GM18951 (cell line): ENCODE data around the gene GPR135.

Source experiments
- POLR2A ChIP-seq: IDR thresholded peaks from 4 replicates; pipeline ENCODE4 v1.6.1; 2011; ENCODE audit warnings: mild to moderate bottlenecking; ENCODE audit not compliant: insufficient read length, insufficient read depth; ENCODE audit errors: extremely low read depth
- in situ Hi-C: fragments of 300-500 bp; cut with MboI; formaldehyde crosslinking; loops from one replicate; pipeline ENCODE4 v1.12.0; 2022; ENCODE audit warnings: low sequenced_read_pairs, mixed read lengths, inconsistent platforms; ENCODE audit not compliant: unreplicated experiment

The GPR135 gene

DNA sequence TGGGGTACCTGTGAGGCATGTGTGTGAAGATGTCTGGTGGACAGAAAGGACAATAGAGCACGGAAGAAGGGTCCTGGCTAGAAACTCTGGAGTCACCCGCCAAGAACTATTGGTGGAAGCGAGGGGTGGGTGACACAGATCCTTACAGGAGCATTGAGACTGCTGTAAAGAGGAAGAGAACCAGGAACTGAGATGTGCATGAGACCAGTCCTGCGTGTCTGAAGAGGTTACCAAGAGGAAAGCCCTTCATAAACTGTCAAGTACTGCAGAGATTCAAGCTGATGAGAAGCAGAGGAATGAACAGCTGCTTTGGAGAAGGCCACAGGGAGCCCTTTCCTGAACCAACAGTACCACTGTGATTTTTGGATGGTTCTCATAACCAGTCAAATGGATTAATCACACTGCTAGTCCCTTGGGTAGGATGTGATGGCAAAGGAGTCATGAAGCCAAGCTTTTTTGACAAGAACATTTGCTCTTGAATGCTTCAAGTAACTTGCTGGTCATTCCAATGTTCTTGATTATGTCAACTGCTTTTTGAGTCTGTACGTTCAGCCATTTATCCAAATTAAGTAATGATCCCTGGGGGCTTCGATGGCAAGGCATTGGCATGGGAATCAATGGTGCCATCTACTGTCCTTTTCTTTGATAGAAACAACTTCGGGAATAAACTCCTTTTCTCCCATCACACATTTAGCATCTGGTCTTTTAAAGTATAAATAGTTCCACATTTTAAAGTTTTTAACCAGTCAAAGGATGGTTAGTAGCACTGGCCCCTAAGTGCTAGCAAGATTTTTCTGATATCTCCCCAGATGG is 42.9 kb downstream of the GPR135 start:
- in situ Hi-C loops, result no loop called here
- no peak for TF ChIP-seq POLR2A

DNA sequence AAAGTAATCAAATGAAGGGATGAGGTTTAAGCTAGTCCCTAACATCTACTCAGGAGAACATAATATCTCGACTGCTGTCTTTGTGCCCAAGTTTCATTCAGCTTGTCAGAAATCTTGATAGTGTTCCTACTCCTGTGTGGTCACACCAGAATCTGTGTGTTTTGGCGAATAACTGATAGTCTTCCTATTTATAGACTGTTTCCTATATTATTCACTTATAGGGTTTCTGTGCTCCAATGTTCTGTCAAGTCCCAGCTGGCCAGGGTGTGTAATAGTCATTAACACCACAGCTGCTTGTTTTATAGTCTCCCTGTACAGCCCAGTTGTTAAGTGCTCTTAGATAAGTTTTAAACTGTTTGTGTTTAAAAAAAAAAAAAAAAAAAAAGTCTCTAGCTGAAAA is 45.9 kb downstream of the GPR135 start:
- in situ Hi-C loops, result no loop called here
- no peak for TF ChIP-seq POLR2A

GRCh38 chr14:59417311-59417710 is 47.9 kb downstream of the GPR135 start:
- in situ Hi-C loops, result no loop called here
- TF ChIP-seq POLR2A, result no peak

GRCh38 chr14:59415836-59416602 is 49.2 kb downstream of the GPR135 start:
- in situ Hi-C loops, result no loop called here
- no peak for TF ChIP-seq POLR2A
